SK-N-SH (cell line): ENCODE data around the gene ETS1.

ENCODE experiments used
- CHD2 ChIP-seq: fragments of 150-350 bp; IDR thresholded peaks from 2 replicates; pipeline ENCODE4 v1.6.1; 2018; ENCODE audit warnings: low read length; ENCODE audit not compliant: partially characterized antibody
- EP300 ChIP-seq, 2 experiments: IDR thresholded peaks; 2 replicates each; pipeline versions ENCODE4 v1.4.0 to v1.6.1; 2012; ENCODE audit warnings: borderline replicate concordance in 1 of 2, low read depth in 1 of 2, low read length in 1 of 2
- FOSL2 ChIP-seq: IDR thresholded peaks from 2 replicates; pipeline ENCODE4 v1.4.0; 2012; ENCODE audit warnings: low read depth, mild to moderate bottlenecking, moderate library complexity, borderline replicate concordance
- TF ChIP-seq, protein P1 (sequence below): IDR thresholded peaks from 2 replicates; pipeline ENCODE4 v1.6.1; 2012; ENCODE audit warnings: mild to moderate bottlenecking, low read depth, low read length, moderate library complexity
- TF ChIP-seq, protein P2 (sequence below): fragments of 200-600 bp; sonication (generic); IDR thresholded peaks from 2 replicates; pipeline ENCODE4 v1.6.1; 2017; ENCODE audit warnings: antibody characterized with exemption, mild to moderate bottlenecking, moderate library complexity

DNA sequence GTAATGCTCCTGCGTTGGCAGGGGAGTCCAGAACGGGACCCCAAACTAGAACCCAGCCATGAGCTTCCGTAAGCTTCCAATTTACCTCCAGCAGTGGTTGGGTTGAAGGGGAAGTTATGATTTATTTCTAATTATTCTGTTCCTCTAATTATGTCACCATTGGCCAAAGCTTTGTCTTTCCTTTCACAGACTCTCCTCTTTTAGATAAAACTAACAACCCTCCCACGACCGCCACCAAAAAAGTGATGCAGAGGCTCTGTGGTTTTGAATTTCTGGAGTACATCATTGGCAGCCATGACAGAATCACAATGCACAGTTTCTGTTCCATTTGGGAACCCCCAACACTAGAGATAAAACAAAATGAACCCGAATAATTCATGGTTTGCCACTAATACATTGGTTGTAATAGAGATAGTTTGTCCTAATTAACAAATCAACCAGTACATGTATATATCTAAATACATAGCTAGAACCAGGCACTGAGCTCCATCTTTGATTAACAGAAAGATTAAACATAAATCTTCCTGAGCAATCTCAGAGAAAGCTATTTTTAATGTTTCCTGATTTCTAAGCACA is 64.3 kb downstream of the ETS1 start:
- TF ChIP-seq FOSL2 (no peak), CHD2 (no peak), EP300 (IDR thresholded peaks at IDR 0.05; ENCODE audit: borderline replicate concordance in 1 of 2, low read depth in 1 of 2, low read length in 1 of 2) (no peak)
- TF ChIP-seq, protein P1, sequence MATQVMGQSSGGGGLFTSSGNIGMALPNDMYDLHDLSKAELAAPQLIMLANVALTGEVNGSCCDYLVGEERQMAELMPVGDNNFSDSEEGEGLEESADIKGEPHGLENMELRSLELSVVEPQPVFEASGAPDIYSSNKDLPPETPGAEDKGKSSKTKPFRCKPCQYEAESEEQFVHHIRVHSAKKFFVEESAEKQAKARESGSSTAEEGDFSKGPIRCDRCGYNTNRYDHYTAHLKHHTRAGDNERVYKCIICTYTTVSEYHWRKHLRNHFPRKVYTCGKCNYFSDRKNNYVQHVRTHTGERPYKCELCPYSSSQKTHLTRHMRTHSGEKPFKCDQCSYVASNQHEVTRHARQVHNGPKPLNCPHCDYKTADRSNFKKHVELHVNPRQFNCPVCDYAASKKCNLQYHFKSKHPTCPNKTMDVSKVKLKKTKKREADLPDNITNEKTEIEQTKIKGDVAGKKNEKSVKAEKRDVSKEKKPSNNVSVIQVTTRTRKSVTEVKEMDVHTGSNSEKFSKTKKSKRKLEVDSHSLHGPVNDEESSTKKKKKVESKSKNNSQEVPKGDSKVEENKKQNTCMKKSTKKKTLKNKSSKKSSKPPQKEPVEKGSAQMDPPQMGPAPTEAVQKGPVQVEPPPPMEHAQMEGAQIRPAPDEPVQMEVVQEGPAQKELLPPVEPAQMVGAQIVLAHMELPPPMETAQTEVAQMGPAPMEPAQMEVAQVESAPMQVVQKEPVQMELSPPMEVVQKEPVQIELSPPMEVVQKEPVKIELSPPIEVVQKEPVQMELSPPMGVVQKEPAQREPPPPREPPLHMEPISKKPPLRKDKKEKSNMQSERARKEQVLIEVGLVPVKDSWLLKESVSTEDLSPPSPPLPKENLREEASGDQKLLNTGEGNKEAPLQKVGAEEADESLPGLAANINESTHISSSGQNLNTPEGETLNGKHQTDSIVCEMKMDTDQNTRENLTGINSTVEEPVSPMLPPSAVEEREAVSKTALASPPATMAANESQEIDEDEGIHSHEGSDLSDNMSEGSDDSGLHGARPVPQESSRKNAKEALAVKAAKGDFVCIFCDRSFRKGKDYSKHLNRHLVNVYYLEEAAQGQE, result no peak
- TF ChIP-seq, protein P2, sequence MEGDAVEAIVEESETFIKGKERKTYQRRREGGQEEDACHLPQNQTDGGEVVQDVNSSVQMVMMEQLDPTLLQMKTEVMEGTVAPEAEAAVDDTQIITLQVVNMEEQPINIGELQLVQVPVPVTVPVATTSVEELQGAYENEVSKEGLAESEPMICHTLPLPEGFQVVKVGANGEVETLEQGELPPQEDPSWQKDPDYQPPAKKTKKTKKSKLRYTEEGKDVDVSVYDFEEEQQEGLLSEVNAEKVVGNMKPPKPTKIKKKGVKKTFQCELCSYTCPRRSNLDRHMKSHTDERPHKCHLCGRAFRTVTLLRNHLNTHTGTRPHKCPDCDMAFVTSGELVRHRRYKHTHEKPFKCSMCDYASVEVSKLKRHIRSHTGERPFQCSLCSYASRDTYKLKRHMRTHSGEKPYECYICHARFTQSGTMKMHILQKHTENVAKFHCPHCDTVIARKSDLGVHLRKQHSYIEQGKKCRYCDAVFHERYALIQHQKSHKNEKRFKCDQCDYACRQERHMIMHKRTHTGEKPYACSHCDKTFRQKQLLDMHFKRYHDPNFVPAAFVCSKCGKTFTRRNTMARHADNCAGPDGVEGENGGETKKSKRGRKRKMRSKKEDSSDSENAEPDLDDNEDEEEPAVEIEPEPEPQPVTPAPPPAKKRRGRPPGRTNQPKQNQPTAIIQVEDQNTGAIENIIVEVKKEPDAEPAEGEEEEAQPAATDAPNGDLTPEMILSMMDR, result no peak
